HG03439 (cell line): ENCODE measurements around the gene ALK.

Experiments used
- ATAC-seq: cut with Tn5 transposase; IDR thresholded peaks from one replicate; pipeline ENCODE4 v1.9.1; 2021; ENCODE audit warnings: mild to moderate bottlenecking, moderate library complexity; ENCODE audit not compliant: unreplicated experiment

Gene ALK

DNA sequence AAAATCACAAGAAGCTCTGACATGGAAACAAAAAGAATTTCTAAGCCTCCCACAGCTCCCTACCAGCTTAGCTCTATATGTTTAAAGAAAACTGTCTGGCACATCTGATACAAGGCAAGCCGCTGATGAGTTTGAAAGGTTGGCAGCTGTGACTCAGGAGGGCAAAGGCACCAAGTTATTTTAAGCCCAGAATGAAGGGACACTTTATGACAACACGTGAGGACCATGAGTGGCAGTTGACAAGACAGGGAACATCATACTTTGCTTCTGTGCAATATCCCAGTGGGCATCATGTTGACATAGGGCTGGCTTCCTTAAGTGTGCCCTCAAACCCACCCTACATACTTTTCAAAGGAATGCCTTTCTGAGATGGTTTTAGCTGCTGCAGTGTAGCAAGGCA, 533.3 kb downstream of the ALK start:
- no peak for ATAC-seq

- no peak for ATAC-seq
Observed at GRCh38 chr2:29382486-29382885, 538.9 kb downstream of the ALK start.

DNA sequence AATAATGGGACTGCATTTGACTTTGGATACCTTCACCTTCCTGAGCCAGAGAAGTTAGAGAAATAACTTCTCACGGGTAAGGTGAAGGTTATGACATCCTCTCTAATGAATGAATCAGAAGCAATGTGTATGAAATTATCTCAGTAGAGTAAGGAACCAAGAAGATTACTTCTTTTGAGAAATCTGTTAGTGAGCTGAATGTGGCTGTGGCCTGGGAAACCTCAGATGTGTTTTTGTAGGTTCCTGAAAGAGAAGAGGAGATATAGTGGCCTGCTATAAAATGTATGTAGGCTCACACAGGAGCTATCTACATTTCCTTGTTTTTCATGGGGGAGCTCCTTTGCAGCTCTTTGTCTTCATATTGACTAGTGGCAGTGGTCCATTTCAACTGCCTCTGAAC, 543.6 kb downstream of the ALK start:
- no peak for ATAC-seq

DNA sequence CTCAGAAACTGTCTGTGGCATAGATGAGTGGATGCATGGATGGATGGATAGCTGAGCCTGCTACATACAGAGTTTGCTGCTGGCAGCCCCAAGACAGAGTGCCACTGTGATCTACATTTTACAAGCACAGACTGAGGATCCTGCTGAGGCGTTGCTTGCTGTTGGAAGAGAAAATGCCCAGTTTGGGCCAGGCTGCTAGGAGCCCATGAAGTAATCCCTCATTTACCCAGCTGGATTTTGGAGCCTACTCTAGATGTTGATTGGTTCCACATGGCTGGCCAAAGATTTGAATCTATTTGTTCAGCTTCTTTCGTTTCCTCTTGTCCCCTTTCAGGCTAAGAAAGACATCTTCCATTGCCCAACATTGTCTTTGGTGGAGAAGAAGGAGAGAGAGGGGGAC, 544.8 kb downstream of the ALK start:
- no peak for ATAC-seq

GRCh38 chr2:29375843-29376242, 545.5 kb downstream of the ALK start:
- ATAC-seq = no peak

- ATAC-seq = no peak
Observed at GRCh38 chr2:29374823-29375222, 546.6 kb downstream of the ALK start.

- no peak for ATAC-seq
Observed at GRCh38 chr2:29373870-29374269, 547.5 kb downstream of the ALK start.

DNA sequence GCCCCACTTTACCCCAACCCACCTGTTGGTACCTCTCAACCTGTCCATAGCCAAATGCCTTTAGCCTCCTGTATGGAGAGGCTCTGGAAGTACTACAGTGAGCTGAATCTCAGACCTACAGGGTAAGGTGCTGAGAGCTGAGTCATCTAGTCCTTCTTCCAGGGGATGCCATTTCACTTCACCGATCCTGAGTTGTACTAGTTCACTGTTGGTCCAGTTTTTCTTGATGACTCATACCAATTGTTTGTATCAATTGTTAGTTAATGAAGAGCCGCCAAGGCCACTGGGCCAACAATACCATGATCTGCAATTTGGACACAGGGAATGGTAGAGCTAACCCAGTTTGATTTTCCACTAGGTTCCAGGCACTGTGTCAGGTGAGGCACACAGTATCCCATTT, 549.2 kb downstream of the ALK start:
- no peak for ATAC-seq

DNA sequence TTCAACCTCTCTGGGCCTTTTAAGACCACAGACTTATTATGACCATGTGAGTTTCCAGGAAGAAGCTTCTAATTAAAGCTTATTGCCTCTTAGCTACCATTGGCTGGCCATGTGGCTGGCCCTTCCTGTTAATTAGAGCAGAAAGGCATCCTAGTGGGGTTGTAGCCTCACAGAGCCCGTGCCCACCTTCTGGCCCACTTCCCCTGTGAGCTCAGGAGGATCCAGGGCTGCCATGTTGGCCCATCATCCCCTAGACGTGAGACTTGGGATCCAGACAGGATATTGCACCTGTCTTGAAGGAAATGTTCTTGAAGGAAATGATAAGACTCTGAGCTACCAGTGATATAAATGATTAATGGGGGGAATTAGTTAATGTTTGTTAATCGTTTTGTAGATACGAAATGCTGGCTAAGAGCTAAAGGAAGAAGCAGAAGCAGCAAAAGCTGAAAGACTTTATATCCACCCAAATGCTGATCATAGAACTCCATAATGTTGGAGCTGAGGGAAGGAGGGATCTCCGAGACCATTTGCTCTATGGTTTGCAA, 550.7 kb downstream of the ALK start:
- no peak for ATAC-seq

GRCh38 chr2:29370173-29370572, 551.2 kb downstream of the ALK start:
- no peak for ATAC-seq

- no peak for ATAC-seq
Observed at GRCh38 chr2:29368659-29369040, 552.7 kb downstream of the ALK start.

- ATAC-seq = no peak
Observed at GRCh38 chr2:29367986-29368658, 553.3 kb downstream of the ALK start.

- no peak for ATAC-seq
Observed at GRCh38 chr2:29363111-29363510, 558.3 kb downstream of the ALK start.

DNA sequence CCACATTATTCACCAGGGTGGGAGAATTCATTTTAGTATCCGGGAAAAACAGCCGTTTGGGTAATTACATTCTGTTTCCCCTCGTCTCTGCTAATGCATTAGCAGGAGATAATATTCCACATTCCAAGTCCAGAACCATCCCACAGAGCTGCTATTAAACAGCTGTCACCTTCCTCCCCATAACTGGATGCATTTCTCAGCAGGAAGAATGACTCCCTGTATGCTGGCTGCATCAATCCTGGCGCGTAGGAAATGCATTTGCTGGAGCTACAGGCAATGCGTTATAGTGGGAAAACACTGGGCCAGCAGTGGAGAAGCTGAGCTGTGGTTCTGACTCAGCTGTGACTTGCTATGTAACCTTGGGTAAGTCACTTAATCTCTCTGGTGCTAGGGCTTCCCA, 560.2 kb downstream of the ALK start:
- ATAC-seq = no peak

GRCh38 chr2:29360016-29360784, 561.2 kb downstream of the ALK start:
- no peak for ATAC-seq

DNA sequence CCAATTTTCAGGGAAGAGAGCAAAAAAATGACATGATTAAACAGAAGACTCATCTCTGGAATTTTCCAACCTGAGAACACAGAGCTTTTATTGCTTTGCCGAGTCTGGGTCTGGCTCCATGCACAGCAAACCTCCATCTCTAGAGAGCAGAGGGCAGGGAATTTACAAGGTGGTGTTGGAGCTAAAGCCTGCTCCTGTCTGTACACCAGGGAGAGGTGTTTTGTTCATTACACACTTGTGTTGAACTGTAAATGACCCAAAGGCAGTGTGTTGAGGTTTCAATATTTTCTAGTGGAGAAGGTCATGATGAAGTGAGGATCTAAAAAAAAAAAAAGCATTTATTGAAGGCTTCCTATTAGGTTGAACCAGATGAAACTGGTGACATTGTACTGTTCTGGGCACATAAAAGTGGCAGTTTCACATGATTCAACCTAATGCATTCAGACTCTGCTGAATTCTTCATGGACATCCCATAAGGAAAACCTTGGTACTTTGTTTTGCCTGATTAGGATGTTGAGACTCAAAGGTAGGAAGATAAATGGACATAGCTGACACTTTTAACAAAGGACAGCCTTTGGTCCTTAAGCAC, 567.9 kb downstream of the ALK start:
- no peak for ATAC-seq

DNA sequence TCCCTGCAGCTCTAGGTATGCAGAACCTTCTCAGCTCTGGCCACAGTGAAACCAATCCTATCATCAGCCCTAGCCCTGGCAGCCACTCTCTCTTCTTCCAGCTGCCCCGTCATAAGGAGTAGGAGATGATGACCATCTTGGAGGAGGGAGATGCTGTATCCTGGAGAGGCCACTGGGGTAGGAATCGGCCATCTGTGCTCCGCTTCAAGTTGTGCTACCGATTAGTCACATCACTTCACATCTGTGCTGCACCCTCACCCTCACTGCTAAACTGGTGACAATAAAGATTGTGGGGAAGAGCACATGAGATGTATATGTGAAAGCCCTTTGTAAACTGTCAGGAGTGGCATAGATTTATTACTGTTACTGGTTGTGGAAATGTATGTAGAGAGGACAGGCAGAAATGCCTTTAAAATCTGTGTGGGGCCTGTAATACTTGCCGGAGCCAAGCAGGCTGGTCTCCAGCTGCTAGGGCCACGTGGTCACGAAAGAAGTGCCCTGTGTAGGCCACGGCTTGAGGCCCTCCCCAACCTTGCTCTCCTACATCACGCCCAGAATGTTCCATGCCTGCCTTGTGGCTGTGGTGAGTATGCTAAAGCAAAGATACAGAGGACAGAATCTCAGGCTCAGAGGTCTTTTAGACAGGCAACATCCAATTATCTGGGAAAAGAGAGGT, 569.3 kb downstream of the ALK start:
- no peak for ATAC-seq

- no peak for ATAC-seq
Observed at GRCh38 chr2:29351248-29351647, 570.1 kb downstream of the ALK start.

GRCh38 chr2:29349316-29350030, 571.9 kb downstream of the ALK start:
- no peak for ATAC-seq

GRCh38 chr2:29347774-29348461, 573.5 kb downstream of the ALK start:
- ATAC-seq = no peak
